22Rv1 (cell line): ENCODE data around the gene ATXN10.

Source experiments
- ZFX ChIP-seq: fragments of 450-650 bp; IDR thresholded peaks from 2 replicates; pipeline ENCODE4 v1.6.1; 2017; ENCODE audit warnings: antibody characterized with exemption, borderline replicate concordance
- TF ChIP-seq, protein P1 (sequence below): fragments of 450-650 bp; IDR thresholded peaks from 2 replicates; pipeline ENCODE4 v1.5.1; 2017; ENCODE audit warnings: mild to moderate bottlenecking

DNA sequence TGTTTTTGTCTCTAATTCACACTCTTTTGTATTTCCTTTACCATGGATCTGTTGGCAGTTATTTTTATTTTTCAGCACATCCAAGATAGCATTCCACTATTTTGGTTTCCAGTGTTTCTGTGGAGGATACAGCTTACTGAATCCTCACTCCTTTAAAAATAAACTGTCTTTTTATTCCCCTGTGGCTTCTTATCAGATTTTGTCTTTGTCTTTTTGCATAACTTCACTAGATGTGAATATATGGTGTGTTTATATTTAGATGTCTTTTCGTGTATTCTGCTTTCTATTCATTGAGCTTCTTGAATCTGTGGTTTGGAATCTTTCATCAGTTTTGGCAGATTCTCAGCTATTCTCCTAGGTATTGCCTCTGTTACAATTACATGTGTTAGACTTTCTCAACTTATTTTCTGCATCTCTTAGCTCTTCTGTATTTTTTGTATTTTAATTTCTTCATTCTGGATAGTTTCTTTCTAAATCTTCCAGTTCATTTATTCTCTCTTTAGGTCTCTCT lies 7.4 kb upstream of the ATXN10 start:
- TF ChIP-seq, protein P1, sequence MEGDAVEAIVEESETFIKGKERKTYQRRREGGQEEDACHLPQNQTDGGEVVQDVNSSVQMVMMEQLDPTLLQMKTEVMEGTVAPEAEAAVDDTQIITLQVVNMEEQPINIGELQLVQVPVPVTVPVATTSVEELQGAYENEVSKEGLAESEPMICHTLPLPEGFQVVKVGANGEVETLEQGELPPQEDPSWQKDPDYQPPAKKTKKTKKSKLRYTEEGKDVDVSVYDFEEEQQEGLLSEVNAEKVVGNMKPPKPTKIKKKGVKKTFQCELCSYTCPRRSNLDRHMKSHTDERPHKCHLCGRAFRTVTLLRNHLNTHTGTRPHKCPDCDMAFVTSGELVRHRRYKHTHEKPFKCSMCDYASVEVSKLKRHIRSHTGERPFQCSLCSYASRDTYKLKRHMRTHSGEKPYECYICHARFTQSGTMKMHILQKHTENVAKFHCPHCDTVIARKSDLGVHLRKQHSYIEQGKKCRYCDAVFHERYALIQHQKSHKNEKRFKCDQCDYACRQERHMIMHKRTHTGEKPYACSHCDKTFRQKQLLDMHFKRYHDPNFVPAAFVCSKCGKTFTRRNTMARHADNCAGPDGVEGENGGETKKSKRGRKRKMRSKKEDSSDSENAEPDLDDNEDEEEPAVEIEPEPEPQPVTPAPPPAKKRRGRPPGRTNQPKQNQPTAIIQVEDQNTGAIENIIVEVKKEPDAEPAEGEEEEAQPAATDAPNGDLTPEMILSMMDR, result no peak
- no peak for TF ChIP-seq ZFX
